Glutamatergic neuron (in vitro differentiated cells): ENCODE measurements around the gene COX6A2. TPM values are rescaled to one million over a fixed set of nuclear protein-coding genes. Genes with fewer than 3 reads are reported as not detected.

Experiments used
- DNase-seq: peaks from one replicate; pipeline ENCODE4 v3.0.0; 2022
- H3K27ac Mint-ChIP-seq: one replicate; pipeline ENCODE4 v1.8.0; 2020; ENCODE audit warnings: mild to moderate bottlenecking, mixed read lengths, inconsistent platforms; ENCODE audit not compliant: unreplicated experiment
- H3K27me3 Mint-ChIP-seq: one replicate; pipeline ENCODE4 v1.8.0; 2020; ENCODE audit warnings: mild to moderate bottlenecking, moderate library complexity, mixed read lengths, inconsistent platforms; ENCODE audit not compliant: unreplicated experiment
- H3K36me3 Mint-ChIP-seq: one replicate; pipeline ENCODE4 v1.8.0; 2020; ENCODE audit warnings: mild to moderate bottlenecking, mixed read lengths, inconsistent platforms; ENCODE audit not compliant: unreplicated experiment
- H3K4me1 Mint-ChIP-seq: one replicate; pipeline ENCODE4 v1.8.0; 2020; ENCODE audit warnings: mild to moderate bottlenecking, low read depth, mixed read lengths, inconsistent platforms; ENCODE audit not compliant: unreplicated experiment
- H3K4me3 Mint-ChIP-seq: one replicate; pipeline ENCODE4 v1.8.0; 2020; ENCODE audit warnings: mild to moderate bottlenecking, mixed read lengths, inconsistent platforms; ENCODE audit not compliant: unreplicated experiment
- H3K9me3 Mint-ChIP-seq: one replicate; pipeline ENCODE4 v1.8.0; 2020; ENCODE audit warnings: mild to moderate bottlenecking, moderate library complexity, mixed read lengths, inconsistent platforms; ENCODE audit not compliant: unreplicated experiment
- CTCF ChIP-seq: fragments of 200-600 bp; sonication (generic); IDR thresholded peaks from one replicate; pipeline ENCODE4 v1.5.0; 2021; ENCODE audit not compliant: partially characterized antibody, unreplicated experiment
- long read RNA-seq: library from polyadenylated mRNA; unstranded; transcript quantifications from one replicate; pipeline ENCODE4 v2.0.0, GENCODE V29; 2020; ENCODE audit not compliant: unreplicated experiment
- total RNA-seq: library from RNA; stranded (reverse); fragmentation: NEBNext Ultra II Directional; extraction: Animal tissue kit (Norgen Biotek cat#: 25700); gene quantifications from one replicate; pipeline ENCODE4 v1.2.1, GENCODE V29; 2021; ENCODE audit not compliant: unreplicated experiment

Gene COX6A2
- not detected for total RNA-seq
- long read RNA-seq: 0 reads

- H3K4me1 Mint-ChIP-seq: no peaks in the 10 kb centered on the region
- TF ChIP-seq CTCF: no peak
- DNase-seq: no peak
- H3K4me3 Mint-ChIP-seq: no peak within 1 kb of the TSS
- no peaks in the 10 kb centered on the region for H3K36me3 Mint-ChIP-seq
- peaks cover 12% of the 10 kb centered on the region for H3K27me3 Mint-ChIP-seq
- peaks cover 8% of the 10 kb centered on the region for H3K9me3 Mint-ChIP-seq
- no peak within 1 kb of the TSS for H3K27ac Mint-ChIP-seq
Measured at GRCh38 chr16:31428279-31428597, at the start of gene COX6A2. COX6A2 (minus strand) TSS chr16:31428360; CDS start chr16:31428325, 35 bp downstream.

- no peak overlapping the region for H3K27ac Mint-ChIP-seq
- H3K4me1 Mint-ChIP-seq: no peaks in the 10 kb centered on the region
- DNase-seq: peak; percentile 80
- peak overlapping the region; percentile 79 for H3K4me3 Mint-ChIP-seq
- H3K27me3 Mint-ChIP-seq: peaks cover 23% of the 10 kb centered on the region
- H3K9me3 Mint-ChIP-seq: peaks cover 8% of the 10 kb centered on the region
- no peaks in the 10 kb centered on the region for H3K36me3 Mint-ChIP-seq
- peak; percentile 10 for TF ChIP-seq CTCF
Measured at GRCh38 chr16:31477220-31478216, 49.4 kb upstream of the COX6A2 start.

GRCh38 chr16:31476303-31477219 lies 48.4 kb upstream of the COX6A2 start:
- no peak for TF ChIP-seq CTCF
- Mint-ChIP-seq H3K4me1 (peaks cover under 1% of the 10 kb centered on the region), H3K9me3 (peaks cover 7% of the 10 kb centered on the region), H3K27ac (no peak overlapping the region), H3K4me3 (peak overlapping the region; percentile 78), H3K27me3 (peaks cover 24% of the 10 kb centered on the region), H3K36me3 (no peaks in the 10 kb centered on the region)
- DNase-seq: peak; percentile 87

- peaks cover 27% of the 10 kb centered on the region for H3K27me3 Mint-ChIP-seq
- no peak for DNase-seq
- peak overlapping the region; percentile 78 for H3K4me3 Mint-ChIP-seq
Measured at GRCh38 chr16:31475946-31476302, 47.8 kb upstream of the COX6A2 start.

More at GRCh38 chr16:31475946-31476302, 47.8 kb upstream of the COX6A2 start:
- H3K4me1 Mint-ChIP-seq: peaks cover 7% of the 10 kb centered on the region
- no peak for TF ChIP-seq CTCF
- H3K27ac Mint-ChIP-seq: no peak overlapping the region
- peaks cover 4% of the 10 kb centered on the region for H3K36me3 Mint-ChIP-seq
- H3K9me3 Mint-ChIP-seq: peaks cover 9% of the 10 kb centered on the region
